Activated T-cell treated with anti-CD3 and anti-CD28 coated beads for 4 hours (primary cell): ENCODE results near the gene SPINT1.
A peak's percentile ranks its signal among the peaks of the same experiment; 100 is the strongest.

Experiments
- DNase-seq: peaks from one replicate; pipeline ENCODE4 v3.0.0-alpha.2; 2020

SPINT1 gene

GRCh38 chr15:40894681-40895448 is 51.0 kb downstream of the SPINT1 start:
- DNase-seq = peak; percentile 29

DNA sequence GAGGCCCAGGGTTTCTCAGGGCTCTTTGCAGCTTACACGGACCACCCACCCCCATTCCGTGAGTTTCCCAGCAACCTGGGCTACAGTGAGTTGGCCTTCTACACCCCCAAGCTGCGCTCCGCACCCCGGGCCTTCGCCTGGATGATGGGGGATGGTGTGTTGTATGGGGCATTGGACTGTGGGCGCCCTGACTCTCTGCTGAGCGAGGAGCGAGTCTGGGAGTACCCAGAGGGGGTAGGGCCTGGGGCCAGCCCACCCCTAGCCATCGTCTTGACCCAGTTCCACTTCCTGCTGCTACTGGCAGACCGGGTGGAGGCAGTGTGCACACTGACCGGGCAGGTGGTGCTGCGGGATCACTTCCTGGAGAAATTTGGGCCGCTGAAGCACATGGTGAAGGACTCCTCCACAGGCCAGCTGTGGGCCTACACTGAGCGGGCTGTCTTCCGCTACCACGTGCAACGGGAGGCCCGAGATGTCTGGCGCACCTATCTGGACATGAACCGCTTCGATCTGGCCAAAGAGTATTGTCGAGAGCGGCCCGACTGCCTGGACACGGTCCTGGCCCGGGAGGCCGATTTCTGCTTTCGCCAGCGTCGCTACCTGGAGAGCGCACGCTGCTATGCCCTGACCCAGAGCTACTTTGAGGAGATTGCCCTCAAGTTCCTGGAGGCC is 55.8 kb downstream of the SPINT1 start:
- no peak for DNase-seq

GRCh38 chr15:40900256-40901052 is 56.6 kb downstream of the SPINT1 start:
- no peak for DNase-seq

DNA sequence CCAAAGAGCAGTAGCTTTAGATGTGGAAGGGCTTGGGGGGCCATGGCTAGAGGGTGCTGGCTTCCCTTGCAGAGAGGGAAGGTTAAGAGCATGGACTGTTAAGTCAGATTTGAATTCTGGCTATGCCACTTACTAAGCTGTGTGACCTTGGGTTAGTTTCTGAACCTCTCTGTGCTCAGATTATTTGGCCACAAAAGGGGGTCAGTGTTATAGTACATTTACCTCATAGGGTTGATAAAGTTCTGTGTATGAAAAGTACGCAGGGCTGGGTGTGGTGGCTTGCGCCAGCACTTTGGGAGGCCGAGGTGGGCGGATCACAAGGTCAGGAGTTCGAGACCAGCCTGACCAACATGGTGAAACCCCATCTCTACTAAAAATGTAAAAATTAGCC is 57.2 kb downstream of the SPINT1 start:
- no peak for DNase-seq

DNA sequence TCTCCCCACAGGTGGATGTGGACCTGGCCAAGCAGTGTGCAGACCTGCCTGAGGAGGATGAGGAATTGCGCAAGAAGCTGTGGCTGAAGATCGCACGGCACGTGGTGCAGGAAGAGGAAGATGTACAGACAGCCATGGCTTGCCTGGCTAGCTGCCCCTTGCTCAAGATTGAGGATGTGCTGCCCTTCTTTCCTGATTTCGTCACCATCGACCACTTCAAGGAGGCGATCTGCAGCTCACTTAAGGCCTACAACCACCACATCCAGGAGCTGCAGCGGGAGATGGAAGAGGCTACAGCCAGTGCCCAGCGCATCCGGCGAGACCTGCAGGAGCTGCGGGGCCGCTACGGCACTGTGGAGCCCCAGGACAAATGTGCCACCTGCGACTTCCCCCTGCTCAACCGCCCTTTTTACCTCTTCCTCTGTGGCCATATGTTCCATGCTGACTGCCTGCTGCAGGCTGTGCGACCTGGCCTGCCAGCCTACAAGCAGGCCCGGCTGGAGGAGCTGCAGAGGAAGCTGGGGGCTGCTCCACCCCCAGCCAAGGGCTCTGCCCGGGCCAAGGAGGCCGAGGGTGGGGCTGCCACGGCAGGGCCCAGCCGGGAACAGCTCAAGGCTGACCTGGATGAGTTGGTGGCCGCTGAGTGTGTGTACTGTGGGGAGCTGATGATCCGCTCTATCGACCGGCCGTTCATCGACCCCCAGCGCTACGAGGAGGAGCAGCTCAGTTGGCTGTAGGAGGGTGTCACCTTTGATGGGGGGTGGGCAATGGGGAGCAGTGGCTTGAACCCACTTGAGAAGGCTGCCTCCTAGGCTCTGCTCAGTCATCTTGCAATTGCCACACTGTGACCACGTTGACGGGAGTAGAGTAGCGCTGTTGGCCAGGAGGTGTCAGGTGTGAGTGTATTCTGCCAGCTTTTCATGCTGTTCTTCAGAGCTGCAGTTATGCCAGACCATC is 59.0 kb downstream of the SPINT1 start:
- DNase-seq = no peak

DNA sequence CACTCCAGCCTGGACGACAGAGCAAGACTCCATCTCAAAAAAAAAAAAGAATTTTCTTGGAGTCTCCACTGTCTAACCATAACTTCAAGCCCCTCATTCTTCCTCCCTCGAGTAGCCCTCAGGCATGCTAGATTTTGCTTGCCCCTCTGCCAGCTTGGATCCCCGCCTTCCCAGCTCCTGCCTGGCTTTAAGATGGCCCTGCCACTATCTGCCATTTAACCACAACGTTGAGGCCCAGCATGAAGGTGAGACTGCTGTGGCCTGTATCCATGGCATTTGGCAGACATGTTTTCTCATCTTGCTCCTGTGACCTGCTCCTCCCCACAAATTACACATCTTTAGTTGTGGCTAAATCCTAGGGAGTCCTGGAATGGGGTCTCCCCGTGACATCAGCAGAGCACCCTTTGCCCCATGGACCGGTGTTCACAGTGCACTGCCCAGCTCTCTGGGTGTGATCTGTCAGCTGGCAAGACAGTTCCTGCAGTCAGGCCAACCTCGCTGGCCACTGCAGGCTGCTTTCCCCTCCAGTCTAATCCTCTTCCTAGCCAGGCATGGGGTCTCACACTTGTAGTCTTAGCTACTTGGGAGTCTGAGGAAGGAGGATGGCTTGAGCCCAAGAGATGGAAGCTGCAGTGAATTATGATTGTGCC is 60.8 kb downstream of the SPINT1 start:
- no peak for DNase-seq

- DNase-seq = peak; percentile 68
Measured at GRCh38 chr15:40906091-40906990, 62.5 kb downstream of the SPINT1 start.

DNA sequence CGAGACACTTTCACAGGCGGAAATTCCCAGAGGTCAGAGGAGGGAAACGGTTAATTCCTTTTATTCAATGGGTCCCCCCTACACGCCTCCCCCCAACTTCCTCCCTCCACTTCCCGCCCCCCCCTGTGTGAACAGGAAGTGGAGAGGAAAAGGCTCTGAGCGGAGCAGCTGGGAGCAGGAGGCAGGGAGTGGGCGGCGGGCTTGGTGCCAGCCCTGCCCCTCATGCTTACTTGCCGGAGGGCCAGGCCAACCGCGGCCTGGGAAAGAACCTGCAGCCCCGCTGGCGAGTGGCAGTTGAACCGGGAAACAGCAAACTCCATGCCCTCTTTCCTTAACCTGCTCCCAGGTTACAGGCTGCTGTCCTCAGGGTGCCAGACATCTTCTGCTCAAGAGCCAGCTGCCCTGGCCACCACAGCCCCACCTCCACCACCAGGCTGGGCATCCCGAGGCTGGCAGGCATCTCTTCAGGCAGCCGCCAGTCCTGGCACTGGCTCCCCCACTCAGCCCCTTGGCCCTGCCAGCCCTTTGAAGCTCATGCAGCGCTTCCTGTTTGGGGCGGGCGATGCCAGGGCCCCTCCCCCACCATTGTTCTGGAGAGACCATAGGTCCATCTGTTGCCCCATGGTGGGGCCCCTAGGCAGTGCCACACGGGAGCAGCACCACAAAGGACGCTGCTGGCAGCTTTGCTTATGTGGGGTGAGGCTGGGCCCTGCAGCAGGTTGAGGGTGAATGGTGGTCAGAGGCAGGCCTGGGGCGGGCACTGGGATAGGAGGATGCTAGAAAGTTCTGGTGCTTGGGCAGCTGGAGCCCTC is 63.3 kb downstream of the SPINT1 start:
- no peak for DNase-seq
